AG10803 (cell line): ENCODE measurements around the gene SFTPB.

Source experiments
- DNase-seq: peaks from one replicate; pipeline ENCODE4 v3.0.0; 2010; ENCODE audit warnings: low read depth
- H3K4me3 ChIP-seq: 2 replicates; pipeline ENCODE4 v1.5.1; 2011; ENCODE audit warnings: mild to moderate bottlenecking, low read length, control low read depth
- CTCF ChIP-seq: conservative IDR thresholded peaks from 2 replicates; pipeline ENCODE4 v1.5.1; 2011; ENCODE audit warnings: mild to moderate bottlenecking, low read length, control low read depth, inconsistent platforms

The SFTPB gene

GRCh38 chr2:85712336-85712735 is 44.3 kb upstream of the SFTPB start:
- no peak for DNase-seq
- no peak overlapping the region for H3K4me3 ChIP-seq
- no peak for TF ChIP-seq CTCF

- no peak for TF ChIP-seq CTCF
- no peak overlapping the region for H3K4me3 ChIP-seq
- DNase-seq, result no peak
These were observed 43.6 kb upstream of the SFTPB start for GRCh38 chr2:85711578-85712060.

DNA sequence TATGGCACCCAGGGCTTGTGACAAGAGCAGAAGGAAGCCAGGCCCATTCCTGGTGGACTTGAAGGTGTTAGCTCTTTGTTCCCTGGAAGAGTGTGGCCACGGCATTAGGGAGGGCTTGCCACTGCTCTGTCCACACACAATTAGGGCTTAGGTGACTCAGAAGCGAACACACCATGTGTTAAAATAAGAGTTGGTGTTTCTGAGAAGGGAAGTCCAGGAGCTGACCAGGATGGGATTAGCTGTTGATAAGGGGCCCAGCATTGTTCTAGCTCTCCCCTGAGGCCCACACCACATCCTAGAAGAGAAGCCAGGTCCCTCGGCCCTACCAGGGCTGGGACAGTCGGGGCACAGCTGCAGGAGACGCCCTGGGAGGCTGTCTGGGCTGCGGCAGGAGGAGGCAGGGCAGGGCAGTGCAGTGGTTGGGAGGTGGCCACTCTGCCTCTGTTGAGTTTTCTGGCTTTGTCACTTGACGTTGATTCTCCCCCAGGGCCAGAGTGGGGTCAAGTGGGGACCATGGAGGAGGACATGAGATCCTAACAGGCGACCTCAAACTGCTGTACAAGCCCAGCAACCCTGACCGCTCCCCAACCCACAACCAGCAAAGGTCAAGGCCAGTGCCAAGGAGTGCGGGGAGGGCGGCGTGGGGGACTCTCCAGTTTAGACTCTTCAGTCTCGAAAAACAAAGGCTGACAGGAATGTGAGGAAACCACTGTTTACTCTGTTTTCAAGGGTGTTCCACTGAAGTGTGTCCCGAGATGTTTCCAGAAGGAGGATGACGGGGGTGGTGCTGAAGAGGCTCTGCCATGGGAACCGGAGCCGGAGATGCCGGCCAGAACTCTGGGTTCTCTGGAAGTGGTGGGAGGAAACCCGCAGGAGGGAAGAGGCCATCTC is 42.9 kb upstream of the SFTPB start:
- peak; percentile 24 for DNase-seq
- H3K4me3 ChIP-seq, result no peak overlapping the region
- TF ChIP-seq CTCF, result no peak

DNA sequence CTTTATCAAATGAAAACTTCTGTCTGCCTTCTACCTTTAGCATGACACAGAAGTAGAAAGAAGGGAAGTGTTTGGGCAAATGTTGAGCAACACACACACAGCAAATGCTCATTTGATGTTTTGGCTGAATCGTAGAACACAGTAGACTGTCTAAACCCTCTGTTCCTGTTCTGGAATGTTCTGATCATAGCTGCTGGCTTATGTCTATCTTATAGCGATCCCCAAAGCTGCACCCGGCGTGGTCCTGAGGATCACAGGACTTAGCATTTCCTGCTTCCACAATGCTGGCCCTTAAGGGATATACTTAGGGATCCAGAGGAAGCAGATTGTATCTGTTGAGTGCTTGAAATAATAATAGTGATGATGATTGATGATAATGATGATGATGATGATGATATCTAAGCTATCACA is 41.4 kb upstream of the SFTPB start:
- DNase-seq, result no peak
- no peak overlapping the region for H3K4me3 ChIP-seq
- TF ChIP-seq CTCF, result no peak

- no peak for TF ChIP-seq CTCF
These were observed 40.6 kb upstream of the SFTPB start for GRCh38 chr2:85708641-85709040.

DNA sequence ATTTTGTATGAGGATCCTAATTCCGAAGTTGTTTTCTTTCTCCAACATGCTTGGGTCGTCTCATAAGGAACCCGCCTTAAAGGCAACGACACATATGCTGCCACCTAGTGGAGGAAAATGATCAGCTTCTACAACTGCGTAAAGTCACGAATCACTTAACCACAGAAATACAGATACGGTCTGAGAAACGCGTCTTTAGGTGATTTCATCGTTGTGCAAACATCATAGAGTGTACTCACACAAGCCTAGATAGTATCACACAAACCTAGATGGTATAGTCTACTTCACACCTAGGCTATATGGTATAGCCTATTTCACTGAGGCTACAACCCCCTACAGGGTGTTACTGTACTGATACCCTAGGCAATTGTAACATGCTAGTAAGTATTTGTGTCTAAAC is 39.3 kb upstream of the SFTPB start:
- peak; percentile 85 for TF ChIP-seq CTCF
- peak; percentile 85 for DNase-seq
- no peak overlapping the region for H3K4me3 ChIP-seq

More at GRCh38 chr2:85708641-85709040, 40.6 kb upstream of the SFTPB start:
- DNase-seq, result no peak
- H3K4me3 ChIP-seq, result no peak overlapping the region
